Ascending aorta (tissue), 2 donors: ENCODE measurements around the gene ADCY9. TPM values are rescaled to one million over a fixed set of nuclear protein-coding genes. Genes with fewer than 3 reads are reported as not detected.

ENCODE experiments used
- DNase-seq, 2 donors: peaks; one replicate each; pipeline ENCODE4 v3.0.0-alpha.2; 2019; ENCODE audit warnings: low spot score in 2 of 2
- H3K27ac ChIP-seq, 2 donors: fragments of 200-600 bp; sonication (generic); one replicate each; pipeline ENCODE4 v1.5.1; 2016 to 2017; ENCODE audit warnings: mild to moderate bottlenecking in 1 of 2
- H3K27me3 ChIP-seq: fragments of 200-600 bp; sonication (generic); one replicate; pipeline ENCODE4 v1.5.1; 2017
- H3K36me3 ChIP-seq, 2 donors: fragments of 200-600 bp; sonication (generic); one replicate each; pipeline ENCODE4 v1.5.1; 2016
- H3K4me1 ChIP-seq, 2 donors: fragments of 200-600 bp; sonication (generic); one replicate each; pipeline ENCODE4 v1.5.1; 2016 to 2017; ENCODE audit warnings: mild to moderate bottlenecking in 1 of 2
- H3K4me3 ChIP-seq, 2 donors: fragments of 200-600 bp; sonication (generic); one replicate each; pipeline ENCODE4 v1.5.1; 2016 to 2017; ENCODE audit warnings: mild to moderate bottlenecking in 1 of 2
- H3K9me3 ChIP-seq, 2 donors: fragments of 200-600 bp; sonication (generic); one replicate each; pipeline ENCODE4 v1.5.1; 2016
- intact Hi-C: fragments of 100-400 bp; cut with DNase I; formaldehyde crosslinking; loops from one replicate; pipeline ENCODE4 v1.15.1; 2023
- total RNA-seq: library from RNA; depleted of rRNA; stranded (reverse); fragments of >200 nt; gene quantifications from one replicate; pipeline ENCODE4 v1.1.0, GENCODE V29; 2016
- TF ChIP-seq, protein P1 (sequence below), 3 experiments: fragments of 200-600 bp in 2 of 3; fragments of 450-650 bp in 1 of 3; sonication (generic) in 2 of 3; IDR thresholded peaks; one replicate each; pipeline ENCODE4 v1.5.1; 2016 to 2019; ENCODE audit warnings: antibody characterized with exemption in 3 of 3, mild to moderate bottlenecking in 1 of 3, moderate library complexity in 1 of 3

The ADCY9 gene
- total RNA-seq, 1 donor from 2014 or later = 49.7 TPM

DNA sequence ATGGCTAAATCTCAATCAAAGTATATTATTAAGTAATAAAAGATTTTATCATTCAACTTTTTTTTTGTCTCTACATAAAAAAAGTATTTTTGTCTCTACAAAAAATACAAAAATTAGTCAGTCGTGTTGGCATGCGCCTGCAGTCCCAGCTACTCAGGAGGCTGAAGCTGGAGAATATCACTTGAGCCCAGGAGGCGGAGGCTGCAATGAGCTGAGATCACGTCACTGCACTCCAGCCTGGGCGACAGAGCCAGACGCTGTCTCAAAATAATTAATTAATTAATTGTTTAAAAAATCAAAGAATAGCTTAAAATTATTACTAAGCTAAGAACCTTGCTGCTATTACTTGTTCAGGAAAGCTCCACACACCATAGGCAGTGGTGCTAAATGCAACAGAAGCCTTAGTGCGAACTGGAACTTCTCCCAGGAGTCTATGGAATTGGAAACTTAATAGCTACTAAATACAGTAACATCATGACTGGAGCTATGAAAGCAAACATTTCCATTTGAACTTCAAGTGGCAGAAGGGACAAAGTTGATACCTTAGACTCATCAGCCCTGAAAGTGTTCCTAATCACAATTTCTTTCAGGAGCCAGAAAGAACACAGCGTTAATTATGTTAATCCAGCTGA, 22.6 kb downstream of the ADCY9 start:
- TF ChIP-seq, protein P1, sequence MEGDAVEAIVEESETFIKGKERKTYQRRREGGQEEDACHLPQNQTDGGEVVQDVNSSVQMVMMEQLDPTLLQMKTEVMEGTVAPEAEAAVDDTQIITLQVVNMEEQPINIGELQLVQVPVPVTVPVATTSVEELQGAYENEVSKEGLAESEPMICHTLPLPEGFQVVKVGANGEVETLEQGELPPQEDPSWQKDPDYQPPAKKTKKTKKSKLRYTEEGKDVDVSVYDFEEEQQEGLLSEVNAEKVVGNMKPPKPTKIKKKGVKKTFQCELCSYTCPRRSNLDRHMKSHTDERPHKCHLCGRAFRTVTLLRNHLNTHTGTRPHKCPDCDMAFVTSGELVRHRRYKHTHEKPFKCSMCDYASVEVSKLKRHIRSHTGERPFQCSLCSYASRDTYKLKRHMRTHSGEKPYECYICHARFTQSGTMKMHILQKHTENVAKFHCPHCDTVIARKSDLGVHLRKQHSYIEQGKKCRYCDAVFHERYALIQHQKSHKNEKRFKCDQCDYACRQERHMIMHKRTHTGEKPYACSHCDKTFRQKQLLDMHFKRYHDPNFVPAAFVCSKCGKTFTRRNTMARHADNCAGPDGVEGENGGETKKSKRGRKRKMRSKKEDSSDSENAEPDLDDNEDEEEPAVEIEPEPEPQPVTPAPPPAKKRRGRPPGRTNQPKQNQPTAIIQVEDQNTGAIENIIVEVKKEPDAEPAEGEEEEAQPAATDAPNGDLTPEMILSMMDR (IDR thresholded peaks at IDR 0.05) = no peak
- Histone ChIP-seq H3K36me3 (no peaks in the 10 kb centered on the region), H3K27me3 (no peaks in the 10 kb centered on the region), H3K4me1 (peaks cover 22 to 54% of the 10 kb centered on the region in 2 donors), H3K9me3 (no peaks in the 10 kb centered on the region), H3K27ac (peak overlapping the region; percentile 81 to 92), H3K4me3 (peak overlapping the region in 1 of 2 donors; percentile 57)
- peak; percentile 43 to 87 for DNase-seq
- intact Hi-C loops = loop anchor here (2.0 to 5.0 kb wide), 2 partner anchors 21 to 141 kb away; no protein-coding TSS in a partner anchor

DNA sequence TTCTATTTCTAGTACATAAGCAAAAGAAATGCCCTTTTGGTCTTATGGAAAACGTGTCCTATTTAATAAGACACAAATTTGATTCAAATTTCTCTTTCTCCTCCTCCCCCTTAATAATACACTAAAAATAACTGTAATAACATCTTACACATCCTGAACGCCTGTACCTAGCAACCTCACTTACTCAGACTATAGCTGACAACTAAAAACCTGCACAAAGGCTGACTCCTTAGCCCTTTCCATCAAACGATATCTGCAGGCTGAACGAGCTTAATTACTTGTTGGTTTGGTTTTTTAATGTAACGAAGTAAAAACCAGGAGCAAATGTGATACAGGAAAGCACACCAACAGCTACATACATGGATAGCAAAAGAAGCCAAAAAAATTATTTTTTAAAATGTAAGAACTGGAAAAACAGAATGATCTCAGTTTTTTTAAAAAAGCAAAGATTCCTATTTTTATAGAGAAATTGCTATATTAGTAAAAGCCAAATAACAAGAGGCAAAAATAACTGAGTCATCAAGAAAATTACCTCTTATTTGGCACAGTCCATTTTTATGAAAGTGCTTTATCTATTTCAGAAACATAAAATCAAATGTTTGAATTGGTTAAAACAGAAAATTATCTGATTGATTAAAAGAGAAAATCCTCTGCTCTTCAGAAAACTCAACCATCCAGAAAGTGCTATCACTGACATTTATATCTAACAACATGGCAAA, 23.5 kb downstream of the ADCY9 start:
- Histone ChIP-seq H3K36me3 (no peaks in the 10 kb centered on the region), H3K4me3 (peak overlapping the region in 1 of 2 donors; percentile 57), H3K4me1 (peaks cover 22 to 59% of the 10 kb centered on the region in 2 donors), H3K9me3 (no peaks in the 10 kb centered on the region), H3K27ac (peak overlapping the region; percentile 81 to 92), H3K27me3 (no peaks in the 10 kb centered on the region)
- intact Hi-C loops = loop anchor here (5.0 kb wide), 1 partner anchor 140 kb away; no protein-coding TSS in a partner anchor
- TF ChIP-seq, protein P1 (IDR thresholded peaks at IDR 0.05) = no peak
- DNase-seq = no peak

DNA sequence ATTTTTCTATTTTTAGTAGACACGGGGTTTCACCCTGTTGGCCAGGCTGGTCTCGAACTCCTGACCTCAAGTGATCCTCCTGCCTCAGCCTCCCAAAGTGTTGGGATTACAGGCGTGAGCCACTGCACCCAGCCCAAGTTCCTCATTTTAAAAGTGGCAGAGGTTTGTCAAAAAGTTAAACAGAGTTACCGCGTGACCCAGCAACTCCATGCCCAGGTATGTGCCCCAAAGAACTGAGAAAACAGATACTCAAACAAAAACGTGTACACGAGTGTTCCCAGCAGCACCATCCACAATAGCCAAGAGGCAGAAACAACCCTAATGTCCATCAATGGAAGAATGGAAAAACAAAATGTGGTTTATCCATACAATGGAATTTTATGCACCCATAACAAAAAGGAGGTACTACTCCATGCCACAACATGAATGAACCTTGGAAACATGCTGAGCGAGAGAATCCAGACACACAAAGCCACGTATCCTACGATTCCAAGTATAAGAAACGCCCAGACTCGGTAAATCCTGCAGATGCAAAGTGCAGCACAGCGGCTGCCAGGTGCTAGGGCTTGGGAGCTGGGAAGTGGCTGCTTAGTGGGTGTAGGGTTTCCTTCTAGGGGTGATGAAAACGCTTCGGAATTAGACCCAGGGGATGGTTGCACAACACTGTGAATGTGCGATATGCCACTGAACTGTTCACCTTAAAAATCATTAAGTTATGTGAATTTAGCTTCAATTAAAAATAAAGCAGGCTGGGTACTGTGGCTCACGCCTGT, 24.8 kb downstream of the ADCY9 start:
- no peak for DNase-seq
- Histone ChIP-seq H3K27me3 (no peaks in the 10 kb centered on the region), H3K4me1 (peaks cover 22 to 54% of the 10 kb centered on the region in 2 donors), H3K27ac (peak overlapping the region; percentile 69 to 90), H3K9me3 (no peaks in the 10 kb centered on the region), H3K4me3 (peak overlapping the region in 1 of 2 donors; percentile 46), H3K36me3 (no peaks in the 10 kb centered on the region)
- intact Hi-C loops = loop anchor here (2.0 to 5.0 kb wide), 2 partner anchors 39 to 139 kb away; no protein-coding TSS in a partner anchor
- TF ChIP-seq, protein P1 (IDR thresholded peaks at IDR 0.05) = no peak

DNA sequence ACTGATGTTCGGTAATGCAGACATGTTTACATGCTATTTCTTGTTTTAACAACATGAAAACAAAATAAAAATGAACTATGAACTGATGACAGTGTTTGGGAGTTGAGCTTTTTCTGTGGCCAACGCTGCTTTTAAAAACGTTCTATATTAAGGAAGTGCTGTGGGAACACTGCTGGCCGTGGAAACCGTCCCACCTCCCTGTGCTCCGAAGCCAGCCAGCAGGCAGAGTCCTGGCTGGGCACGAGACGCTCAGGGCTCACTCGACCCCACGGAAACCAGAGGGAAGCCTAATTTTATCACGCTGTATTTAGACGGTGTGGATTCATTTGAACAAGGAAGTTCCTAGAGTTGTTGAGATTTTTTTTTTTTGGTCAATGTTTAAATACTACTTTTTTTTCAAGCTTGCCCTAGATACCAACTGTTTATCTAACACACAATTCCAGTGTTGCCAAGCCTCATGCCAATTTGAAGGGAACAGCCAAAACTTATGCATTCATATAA, 25.8 kb downstream of the ADCY9 start:
- Histone ChIP-seq H3K9me3 (no peaks in the 10 kb centered on the region), H3K36me3 (no peaks in the 10 kb centered on the region), H3K27ac (peak overlapping the region; percentile 69 to 90), H3K4me1 (peaks cover 19 to 51% of the 10 kb centered on the region in 2 donors), H3K4me3 (peak overlapping the region; percentile 8 to 46), H3K27me3 (no peaks in the 10 kb centered on the region)
- intact Hi-C loops = loop anchor here (2.0 to 5.0 kb wide), 2 partner anchors 38 to 138 kb away; no protein-coding TSS in a partner anchor
- peak in 1 of 2 donors; percentile 84 for DNase-seq
- TF ChIP-seq, protein P1 (IDR thresholded peaks at IDR 0.05) = no peak

DNA sequence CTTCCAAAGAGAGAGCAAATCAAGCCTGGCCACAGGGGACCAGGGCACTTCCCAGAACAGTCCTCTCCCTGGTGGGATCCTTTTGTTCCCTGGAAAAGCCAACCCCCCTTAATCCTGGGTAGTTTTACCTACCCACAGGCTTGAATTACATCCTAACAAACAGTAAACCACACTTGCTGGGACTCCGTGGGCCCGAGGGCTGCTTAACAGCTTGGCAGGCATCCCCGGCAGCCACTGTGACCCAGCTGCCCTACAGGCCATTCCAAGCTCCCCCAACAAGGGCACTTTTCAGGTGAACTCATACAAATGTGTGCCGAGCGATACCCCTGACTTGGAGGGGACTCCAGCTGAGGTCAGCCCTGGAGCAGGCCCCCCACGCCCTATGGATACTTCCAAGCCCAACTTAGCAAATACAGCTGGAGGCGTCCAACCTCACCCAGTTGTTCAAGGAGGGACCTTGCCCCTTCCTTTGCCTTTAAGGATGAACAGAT, 26.4 kb downstream of the ADCY9 start:
- no peaks in the 10 kb centered on the region for H3K9me3 ChIP-seq
- DNase-seq = no peak
- TF ChIP-seq, protein P1 (IDR thresholded peaks at IDR 0.05) = no peak
- H3K4me3 ChIP-seq = peak overlapping the region in 1 of 2 donors; percentile 46
- peaks cover 19 to 51% of the 10 kb centered on the region in 2 donors for H3K4me1 ChIP-seq
- H3K27ac ChIP-seq = peak overlapping the region; percentile 69 to 90
- intact Hi-C loops = loop anchor here (2.0 to 5.0 kb wide), 2 partner anchors 37 to 138 kb away; no protein-coding TSS in a partner anchor
- H3K36me3 ChIP-seq = no peaks in the 10 kb centered on the region
- H3K27me3 ChIP-seq = no peaks in the 10 kb centered on the region
